ENCODE data around the gene GOLGA6A. TPM values are rescaled to one million over a fixed set of nuclear protein-coding genes. Genes with fewer than 3 reads are reported as not detected.

GOLGA6A gene
- total RNA-seq, 2 experiments from 2014 or later: 0.63 to 0.76 TPM

GRCh38 chr15:74130849-74131627, 48.7 kb upstream of the GOLGA6A start:
- DNase-seq (ENCODE audit: low spot score): no peak
- Histone ChIP-seq H2AFZ (ENCODE audit: low read length) (no peak overlapping the region), H3K9me2 (ENCODE audit: insufficient read depth, low read length) (no peaks in the 10 kb centered on the region), H3K4me3 (ENCODE audit: low read depth, low read length, poor library complexity, severe bottlenecking) (no peak overlapping the region), H4K20me1 (ENCODE audit: insufficient read depth, low read length) (no peaks in the 10 kb centered on the region), H3K4me2 (ENCODE audit: low read length) (no peak overlapping the region), H3K27ac (ENCODE audit: low read depth, low read length, poor library complexity, severe bottlenecking) (no peak overlapping the region), H3K36me3 (ENCODE audit: insufficient read depth, low read length) (no peaks in the 10 kb centered on the region), H3K79me2 (ENCODE audit: insufficient read depth, low read depth, low read length) (no peaks in the 10 kb centered on the region), H3K9me3 (ENCODE audit: low read length) (no peaks in the 10 kb centered on the region), H3K4me1 (ENCODE audit: insufficient read depth, low read length, poor library complexity, severe bottlenecking) (no peaks in the 10 kb centered on the region)
- BruUV-seq (replicated peaks): no TSS peak
- TF ChIP-seq EZH2phosphoT487 (IDR thresholded peaks at IDR 0.05; ENCODE audit: borderline replicate concordance, low read depth, low read length): no peak
- TF ChIP-seq CTCF (conservative IDR thresholded peaks at IDR 0.05; ENCODE audit: low read length): no peak
- intact Hi-C loops (cut with micrococcal nuclease; ENCODE audit: unreplicated experiment): no loop called here
- ChIA-PET POLR2A (no interaction called here), CTCF (ENCODE audit: unreplicated experiment) (no interaction called here)

GRCh38 chr15:74130155-74130848, 48.0 kb upstream of the GOLGA6A start, which contains the start of gene ISLR2:
ISLR2 (plus strand) TSS chr15:74130586; CDS start chr15:74132755, 2,169 bp downstream.
- no peaks in the 10 kb centered on the region for H3K9me2 ChIP-seq (ENCODE audit: insufficient read depth, low read length)
- BruUV-seq (replicated peaks): no TSS peak
- no peak within 1 kb of the TSS for H3K27ac ChIP-seq (ENCODE audit: low read depth, low read length, poor library complexity, severe bottlenecking)
- H3K4me1 ChIP-seq (ENCODE audit: insufficient read depth, low read length, poor library complexity, severe bottlenecking): no peaks in the 10 kb centered on the region
- no peaks in the 10 kb centered on the region for H3K9me3 ChIP-seq (ENCODE audit: low read length)
- H2AFZ ChIP-seq (ENCODE audit: low read length): no peak within 1 kb of the TSS
- H4K20me1 ChIP-seq (ENCODE audit: insufficient read depth, low read length): no peaks in the 10 kb centered on the region
- ChIA-PET CTCF (ENCODE audit: unreplicated experiment) (no interaction called here), POLR2A (no interaction called here)
- no peaks in the 10 kb centered on the region for H3K36me3 ChIP-seq (ENCODE audit: insufficient read depth, low read length)
- no peak for DNase-seq (ENCODE audit: low spot score)
- no peak within 1 kb of the TSS for H3K4me3 ChIP-seq (ENCODE audit: low read depth, low read length, poor library complexity, severe bottlenecking)
- H3K4me2 ChIP-seq (ENCODE audit: low read length): no peak within 1 kb of the TSS
- no peak for TF ChIP-seq CTCF (conservative IDR thresholded peaks at IDR 0.05; ENCODE audit: low read length)
- no peak for TF ChIP-seq EZH2phosphoT487 (IDR thresholded peaks at IDR 0.05; ENCODE audit: borderline replicate concordance, low read depth, low read length)
- no peaks in the 10 kb centered on the region for H3K79me2 ChIP-seq (ENCODE audit: insufficient read depth, low read depth, low read length)
- intact Hi-C loops (cut with micrococcal nuclease; ENCODE audit: unreplicated experiment): no loop called here

All from OCI-LY7 (cell line).